Measurements from ENCODE around the gene DYNC1LI2.
"Not testable (repeated sequence)": the region's sequence is repeated elsewhere in the genome, so short reads cannot be mapped to it uniquely, and the experiment has no call there.

Gene DYNC1LI2

GRCh38 chr16:66695935-66696668 lies 55.3 kb downstream of the DYNC1LI2 start:
- peak; percentile 39 for DNase-seq

GRCh38 chr16:66695471-66695934 lies 55.9 kb downstream of the DYNC1LI2 start:
- DNase-seq: no peak

GRCh38 chr16:66693149-66693548 lies 58.3 kb downstream of the DYNC1LI2 start:
- no peak for DNase-seq

- no peak for DNase-seq
These were observed 59.1 kb downstream of the DYNC1LI2 start for GRCh38 chr16:66692341-66692740.

GRCh38 chr16:66691234-66691633 lies 60.2 kb downstream of the DYNC1LI2 start:
- no peak for DNase-seq

DNA sequence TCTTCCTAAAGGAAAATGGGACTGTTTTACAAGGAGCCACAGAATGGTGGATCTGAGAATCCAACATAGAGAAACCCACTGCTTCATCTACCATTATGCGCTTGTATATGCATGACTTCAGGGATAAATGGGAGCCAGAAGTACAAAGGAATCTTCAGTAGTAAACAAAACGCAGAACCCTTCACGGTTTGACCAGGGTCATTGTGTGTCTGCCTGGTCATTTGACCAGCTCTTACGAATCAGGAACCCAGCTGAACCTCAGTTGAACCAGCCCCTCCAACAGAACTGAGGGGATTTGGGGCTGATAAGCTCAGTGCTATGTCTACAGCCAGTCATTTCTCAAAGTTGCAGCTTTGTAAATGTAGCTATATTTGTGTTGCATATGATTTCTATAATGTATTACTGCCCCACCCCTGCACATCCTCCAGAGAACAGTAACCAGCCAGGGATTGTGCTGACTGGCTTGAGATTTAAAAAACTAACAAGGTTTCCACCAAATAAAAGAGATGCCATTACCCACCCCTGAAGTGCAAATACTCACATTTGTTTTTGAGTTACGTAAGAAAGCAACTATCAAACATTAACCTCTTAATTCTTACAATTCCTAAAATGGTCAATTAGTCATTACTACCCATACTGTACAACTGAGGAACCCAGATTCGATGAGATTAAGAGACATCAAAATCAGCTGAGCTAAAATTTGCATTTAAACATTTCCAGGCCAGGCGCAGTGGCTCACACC lies 61.1 kb downstream of the DYNC1LI2 start:
- no peak for DNase-seq

DNA sequence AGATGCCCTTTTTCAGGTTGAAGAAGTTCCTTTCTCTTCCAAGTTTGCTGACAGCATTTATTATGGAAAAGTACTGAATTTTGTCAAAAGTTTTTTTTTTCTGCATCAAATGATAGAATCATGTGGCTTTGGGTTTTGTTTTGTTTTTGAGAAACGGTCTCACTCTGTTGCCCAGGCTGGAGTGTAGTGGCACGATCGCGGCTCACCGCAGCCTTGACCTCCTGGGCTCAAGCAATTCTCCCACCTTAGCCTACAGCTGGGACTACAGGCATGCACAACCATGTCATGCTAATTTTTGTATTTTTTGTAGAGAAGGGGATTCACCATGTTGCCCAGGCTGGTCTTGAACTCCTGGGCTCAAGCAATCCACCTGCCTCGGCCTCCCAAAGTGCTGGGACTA lies 62.1 kb downstream of the DYNC1LI2 start:
- no peak for DNase-seq

DNA sequence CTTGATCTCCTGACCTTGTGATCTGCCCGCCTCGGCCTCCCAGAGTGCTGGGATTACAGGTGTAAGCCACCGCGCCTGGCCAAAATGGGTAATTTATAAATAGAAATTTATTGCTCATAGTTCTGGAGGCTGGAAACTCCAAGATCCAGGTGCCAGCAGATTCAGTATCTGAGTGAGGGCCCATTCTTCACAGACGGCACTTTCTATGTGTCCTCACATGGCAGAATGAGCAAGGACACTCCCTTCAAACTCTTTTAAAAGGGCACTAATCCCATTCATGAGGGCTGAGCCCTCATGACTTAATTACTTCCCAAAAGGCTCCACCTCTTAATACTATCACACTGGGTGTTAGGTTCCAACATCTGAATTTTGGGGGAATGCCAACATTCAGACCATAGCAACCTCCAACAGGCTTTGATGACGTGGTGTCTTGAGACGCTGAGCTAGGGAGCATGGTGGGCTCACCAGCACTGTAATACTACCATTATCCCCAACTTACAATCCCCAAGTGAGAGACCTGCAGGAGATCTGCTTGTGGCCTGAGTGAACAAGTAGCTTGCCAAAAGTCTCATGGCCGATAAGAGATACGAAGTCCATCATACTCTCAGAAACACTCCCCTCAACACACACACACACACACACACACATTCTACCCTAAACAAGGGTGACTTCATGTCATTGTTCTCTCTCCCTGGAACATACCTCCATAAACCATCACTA lies 63.3 kb downstream of the DYNC1LI2 start:
- DNase-seq: no peak

- not testable (repeated sequence) for DNase-seq
These were observed 65.8 kb downstream of the DYNC1LI2 start for GRCh38 chr16:66685501-66686115.

DNA sequence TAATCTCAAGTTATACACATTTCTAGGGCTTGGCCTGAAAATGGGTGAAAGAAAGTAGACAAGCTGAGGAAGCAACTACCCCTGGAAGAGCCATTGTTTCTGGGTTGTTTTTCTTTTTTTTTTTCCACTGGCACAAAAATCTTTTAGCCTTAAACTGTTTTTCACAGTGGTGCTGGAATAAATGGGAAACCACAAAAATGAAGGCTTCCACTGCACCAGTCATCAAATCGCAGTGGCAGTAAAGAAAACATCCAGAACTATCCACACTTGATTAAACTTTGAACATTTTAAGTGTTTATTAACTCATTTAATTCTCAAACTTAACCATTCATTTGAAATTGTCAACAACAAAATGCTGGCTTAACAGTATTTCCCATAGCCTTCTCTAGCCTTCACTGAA lies 69.1 kb downstream of the DYNC1LI2 start:
- no peak for DNase-seq

GRCh38 chr16:66681676-66682075 lies 69.7 kb downstream of the DYNC1LI2 start:
- DNase-seq: no peak

GRCh38 chr16:66678337-66678736 lies 73.1 kb downstream of the DYNC1LI2 start:
- no peak for DNase-seq

DNA sequence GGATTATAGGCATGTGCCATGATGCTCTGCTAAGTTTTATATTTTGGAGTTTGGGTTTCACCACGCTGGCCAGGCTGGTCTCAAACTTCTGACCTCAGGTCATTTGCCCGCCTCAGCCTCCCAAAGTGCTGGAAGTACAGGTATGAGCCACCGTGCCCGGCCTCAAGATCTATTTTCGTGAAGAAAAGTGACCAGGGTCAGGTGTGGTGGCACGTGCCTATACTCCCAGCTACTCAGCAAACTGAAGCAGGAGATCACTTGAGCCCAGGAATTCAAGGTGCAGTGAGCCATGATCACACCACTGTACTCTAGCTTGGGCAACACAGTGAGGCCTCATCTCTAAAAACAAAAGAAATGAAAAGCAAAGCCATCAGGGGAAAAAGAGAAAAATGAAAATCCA lies 73.6 kb downstream of the DYNC1LI2 start:
- no peak for DNase-seq

DNA sequence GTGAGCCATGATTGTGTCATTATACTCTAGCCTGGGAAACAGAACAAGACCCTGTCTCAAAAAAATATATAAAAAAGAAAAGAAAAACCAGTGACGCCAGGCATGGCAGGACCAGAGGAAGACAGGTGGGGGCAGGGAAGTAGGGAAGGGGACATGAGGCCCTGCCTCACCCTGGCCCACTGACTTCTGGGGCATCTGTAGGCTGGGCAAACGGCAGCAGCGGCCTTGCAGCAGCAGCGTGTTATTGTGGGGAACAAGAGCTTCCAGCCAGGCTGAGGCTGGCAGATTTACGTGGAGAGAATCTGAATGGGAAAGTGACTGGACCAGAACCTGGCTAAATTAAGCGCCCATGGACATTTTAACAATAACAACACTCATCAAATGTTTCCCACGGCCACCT lies 74.2 kb downstream of the DYNC1LI2 start:
- DNase-seq: no peak

DNA sequence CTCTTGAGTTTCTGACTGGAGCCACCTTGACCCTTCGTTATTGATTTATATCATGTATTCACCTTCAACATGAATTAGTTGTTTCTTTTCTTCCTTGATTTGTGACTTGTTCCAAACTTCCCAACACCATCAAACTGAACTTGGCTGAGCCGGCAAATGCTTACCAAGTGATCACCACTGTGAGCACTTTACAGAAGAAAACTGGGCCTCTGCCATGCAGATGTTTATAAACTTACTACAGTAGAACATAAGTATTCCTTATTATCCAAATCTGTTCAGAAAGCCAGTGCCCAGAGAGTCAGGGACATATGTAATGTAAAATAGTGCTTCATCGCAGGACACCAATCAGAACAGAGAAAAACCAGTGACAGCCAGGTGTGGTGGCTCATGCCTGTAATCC lies 74.8 kb downstream of the DYNC1LI2 start:
- no peak for DNase-seq

- DNase-seq: no peak
These were observed 77.7 kb downstream of the DYNC1LI2 start for GRCh38 chr16:66673691-66674090.
